Fibroblast of peridontal ligament (primary cell): ENCODE data around the gene PPM1D.
A peak's percentile ranks its signal among the peaks of the same experiment; 100 is the strongest.
"Not testable (repeated sequence)": the region's sequence is repeated elsewhere in the genome, so short reads cannot be mapped to it uniquely, and the experiment has no call there.

Experiments used
- DNase-seq: peaks from one replicate; pipeline ENCODE4 v3.0.0-alpha.2; 2010; ENCODE audit errors: extremely low read depth

PPM1D gene

GRCh38 chr17:60668741-60669140 lies 68.7 kb downstream of the PPM1D start:
- DNase-seq = not testable (repeated sequence)

GRCh38 chr17:60671482-60671881 lies 71.5 kb downstream of the PPM1D start:
- no peak for DNase-seq

DNA sequence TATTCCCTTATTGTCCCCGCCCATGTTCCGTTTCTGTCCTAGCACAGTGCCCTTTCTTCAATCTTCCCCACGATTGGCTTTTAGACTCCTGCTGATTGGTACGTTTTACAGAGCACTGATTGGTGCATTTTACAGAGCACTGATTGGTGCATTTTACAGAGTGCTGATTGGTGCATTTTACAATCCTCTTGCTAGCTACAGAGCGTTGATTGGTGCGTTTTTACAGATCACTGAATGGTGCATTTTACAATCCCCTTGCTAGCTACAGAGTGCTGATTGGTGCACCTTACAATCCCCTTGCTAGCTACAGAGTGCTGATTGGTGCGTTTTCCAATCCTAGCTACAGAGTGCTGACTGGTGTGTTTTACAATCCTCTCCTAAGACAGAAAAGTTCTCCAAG lies 74.6 kb downstream of the PPM1D start:
- not testable (repeated sequence) for DNase-seq

- no peak for DNase-seq
Observed at GRCh38 chr17:60675997-60676396, 76.0 kb downstream of the PPM1D start.

DNA sequence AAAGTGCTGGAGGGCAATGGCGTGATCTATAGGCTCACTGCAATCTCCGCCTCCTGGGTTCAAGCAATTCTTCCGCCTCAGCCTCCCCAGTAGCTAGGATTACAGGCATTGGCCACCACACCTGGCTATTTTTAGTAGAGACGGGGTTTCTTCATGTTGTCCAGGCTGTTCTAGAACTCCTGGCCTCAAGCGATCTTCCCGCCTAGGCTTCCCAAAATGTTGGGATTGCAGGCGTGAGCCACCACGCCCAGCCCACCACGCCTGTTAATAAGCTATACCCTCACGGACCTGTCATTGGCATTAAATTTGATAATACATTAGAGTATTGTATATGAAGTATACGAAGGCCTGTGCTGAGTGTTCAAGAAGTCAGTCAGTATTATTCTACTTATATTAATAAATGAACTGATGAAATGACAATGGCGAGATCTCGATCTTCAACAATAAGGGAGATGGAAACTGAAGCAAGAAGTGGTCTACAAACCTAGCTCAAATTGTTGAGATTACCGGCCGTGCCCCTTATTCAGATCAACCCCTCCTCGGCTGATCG lies 76.8 kb downstream of the PPM1D start:
- DNase-seq = no peak

GRCh38 chr17:60677308-60678117 lies 77.5 kb downstream of the PPM1D start, which contains the start of gene BCAS3:
BCAS3 (plus strand) TSS chr17:60677851.
- DNase-seq = peak; percentile 99

GRCh38 chr17:60678118-60678444 lies 78.1 kb downstream of the PPM1D start:
- DNase-seq = no peak

DNA sequence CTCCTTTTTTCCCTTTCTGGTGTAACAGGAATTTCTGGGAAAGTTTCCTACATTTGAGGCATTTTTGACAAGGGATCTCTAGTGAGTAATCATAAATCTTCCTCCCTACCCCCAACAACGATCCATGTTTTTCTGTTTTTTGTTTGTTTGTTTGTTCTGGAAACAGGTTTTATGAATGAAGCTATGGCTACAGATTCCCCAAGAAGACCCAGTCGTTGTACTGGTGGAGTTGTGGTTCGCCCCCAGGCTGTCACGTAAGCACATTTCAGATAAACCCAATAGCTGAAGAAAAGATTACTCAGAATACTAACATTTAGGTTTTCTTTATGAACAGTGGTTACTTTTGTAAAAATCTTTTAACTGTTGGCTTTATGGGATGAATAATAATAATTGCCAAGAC lies 79.3 kb downstream of the PPM1D start:
- DNase-seq = no peak

DNA sequence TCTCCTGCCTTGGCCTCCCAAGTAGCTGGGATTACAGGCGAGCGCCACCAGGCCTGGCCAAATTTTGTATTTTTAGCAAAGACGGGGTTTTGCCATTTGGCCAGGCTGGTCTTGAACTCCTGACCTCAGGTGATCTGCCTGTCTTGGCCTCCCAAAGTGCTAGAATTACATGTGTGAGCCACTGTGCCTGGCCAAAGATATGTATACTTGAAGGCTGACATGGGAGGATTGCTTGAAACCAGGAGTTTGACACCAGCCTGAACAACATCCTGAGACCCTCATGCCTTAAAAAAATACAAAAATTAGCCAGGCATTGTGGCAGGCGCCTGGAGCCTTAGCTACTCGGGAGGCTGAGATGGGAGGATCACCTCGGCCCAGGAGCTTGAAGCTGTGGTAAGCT lies 80.8 kb downstream of the PPM1D start:
- no peak for DNase-seq

DNA sequence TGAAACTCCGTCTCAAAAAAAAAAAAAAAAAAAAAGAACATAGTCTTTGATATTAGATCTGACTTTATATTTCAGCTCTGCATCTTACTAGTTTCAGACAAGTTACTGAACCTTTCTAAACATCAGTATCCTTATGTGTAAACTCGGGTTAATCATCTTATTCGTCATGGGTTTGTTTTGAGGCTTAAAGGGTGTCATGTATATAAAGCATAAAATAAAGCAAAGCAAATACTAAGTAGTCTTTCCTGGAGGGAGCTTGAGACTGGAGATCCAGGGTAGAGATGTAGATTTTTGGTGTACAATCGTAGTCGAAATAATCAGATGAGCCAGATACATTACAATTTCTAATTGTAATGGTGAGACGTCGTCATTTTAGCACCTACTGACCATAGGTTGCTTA lies 85.4 kb downstream of the PPM1D start:
- no peak for DNase-seq

DNA sequence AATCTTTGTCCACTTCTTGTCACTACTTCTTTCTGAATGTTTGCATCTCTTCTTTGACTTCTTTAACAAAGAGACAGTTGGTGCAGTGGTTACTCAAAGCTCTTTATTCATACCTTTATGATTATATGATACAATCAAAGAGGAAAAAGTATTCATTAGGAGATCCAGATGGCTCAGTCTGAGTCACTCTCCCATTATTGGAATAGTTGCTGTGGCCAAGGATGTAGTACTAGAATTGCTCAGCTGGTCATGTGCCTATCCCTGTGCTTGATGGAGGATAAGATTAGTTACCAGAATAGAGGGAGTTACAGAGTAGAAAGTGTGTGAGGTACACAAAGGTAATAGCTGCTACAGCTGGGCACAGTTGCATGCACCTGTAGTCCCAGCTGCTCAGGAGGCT lies 96.0 kb downstream of the PPM1D start:
- DNase-seq = peak; percentile 18

DNA sequence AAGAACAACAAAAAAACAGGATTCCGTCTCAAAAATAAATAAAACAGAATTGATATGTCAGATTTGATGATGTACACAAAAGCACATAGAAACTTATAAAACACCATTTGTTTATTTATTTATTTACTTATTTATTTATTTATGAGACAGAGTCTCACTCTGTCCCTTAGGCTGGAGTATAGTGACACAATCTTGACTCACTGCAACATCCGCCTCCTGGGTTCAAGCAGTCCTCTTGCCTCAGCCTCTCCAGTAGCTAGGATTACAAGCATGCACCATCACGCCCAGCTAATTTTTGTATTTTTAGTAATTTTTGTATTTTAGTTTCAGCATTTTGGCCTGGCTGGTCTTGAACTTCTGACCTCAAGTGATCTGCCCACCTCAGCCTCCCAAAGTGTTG lies 99.1 kb downstream of the PPM1D start:
- no peak for DNase-seq

DNA sequence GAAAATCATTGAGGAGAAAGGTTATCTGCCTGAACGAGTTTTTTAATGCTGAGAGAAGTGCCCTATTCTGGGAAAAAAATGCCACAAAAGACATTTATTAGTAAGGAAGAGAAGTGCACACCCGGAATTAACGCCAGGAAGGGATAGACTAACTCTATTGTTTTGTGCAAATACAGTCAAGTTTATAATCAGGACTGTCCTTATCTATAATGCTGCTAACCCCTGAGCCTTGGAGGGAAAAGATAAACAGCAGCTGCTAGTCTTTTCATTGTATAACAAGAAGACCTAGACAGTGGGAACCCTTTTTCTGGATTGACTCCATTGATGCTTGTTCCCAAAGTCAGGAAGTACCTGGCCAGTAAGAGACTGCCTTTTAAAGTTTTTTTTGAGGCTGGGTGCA lies 104.2 kb downstream of the PPM1D start:
- DNase-seq = no peak

- DNase-seq = no peak
Observed at GRCh38 chr17:60712675-60713074, 112.7 kb downstream of the PPM1D start.

- no peak for DNase-seq
Observed at GRCh38 chr17:60713608-60714007, 113.6 kb downstream of the PPM1D start.
